ENCODE results near the gene ZC3H10.

The ZC3H10 gene

GRCh38 chr12:56098592-56098991, 19.5 kb upstream of the ZC3H10 start:
- TF ChIP-seq, protein P1, sequence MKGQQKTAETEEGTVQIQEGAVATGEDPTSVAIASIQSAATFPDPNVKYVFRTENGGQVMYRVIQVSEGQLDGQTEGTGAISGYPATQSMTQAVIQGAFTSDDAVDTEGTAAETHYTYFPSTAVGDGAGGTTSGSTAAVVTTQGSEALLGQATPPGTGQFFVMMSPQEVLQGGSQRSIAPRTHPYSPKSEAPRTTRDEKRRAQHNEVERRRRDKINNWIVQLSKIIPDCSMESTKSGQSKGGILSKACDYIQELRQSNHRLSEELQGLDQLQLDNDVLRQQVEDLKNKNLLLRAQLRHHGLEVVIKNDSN (IDR thresholded peaks at IDR 0.05), result no peak
- TF ChIP-seq CREB1 (IDR thresholded peaks at IDR 0.05; ENCODE audit: low read depth) (no peak), FOXM1 (IDR thresholded peaks at IDR 0.05; ENCODE audit: borderline replicate concordance, low read depth) (no peak), TAF1 (IDR thresholded peaks at IDR 0.05; ENCODE audit: low read depth) (no peak), MAX (IDR thresholded peaks at IDR 0.05) (no peak), EGR1 (IDR thresholded peaks at IDR 0.05) (no peak), RAD21 (IDR thresholded peaks at IDR 0.05; ENCODE audit: low read depth) (no peak), YY1 (IDR thresholded peaks at IDR 0.05; ENCODE audit: low read depth) (no peak), ZBTB7A (IDR thresholded peaks at IDR 0.05; ENCODE audit: low read depth) (no peak), TEAD4 (IDR thresholded peaks at IDR 0.05) (no peak), EP300 (IDR thresholded peaks at IDR 0.05; ENCODE audit: borderline replicate concordance) (no peak), CEBPB (IDR thresholded peaks at IDR 0.05) (no peak), TCF12 (IDR thresholded peaks at IDR 0.05; ENCODE audit: low read depth) (no peak), NFIC (IDR thresholded peaks at IDR 0.05) (no peak)
- TF ChIP-seq, protein P2, sequence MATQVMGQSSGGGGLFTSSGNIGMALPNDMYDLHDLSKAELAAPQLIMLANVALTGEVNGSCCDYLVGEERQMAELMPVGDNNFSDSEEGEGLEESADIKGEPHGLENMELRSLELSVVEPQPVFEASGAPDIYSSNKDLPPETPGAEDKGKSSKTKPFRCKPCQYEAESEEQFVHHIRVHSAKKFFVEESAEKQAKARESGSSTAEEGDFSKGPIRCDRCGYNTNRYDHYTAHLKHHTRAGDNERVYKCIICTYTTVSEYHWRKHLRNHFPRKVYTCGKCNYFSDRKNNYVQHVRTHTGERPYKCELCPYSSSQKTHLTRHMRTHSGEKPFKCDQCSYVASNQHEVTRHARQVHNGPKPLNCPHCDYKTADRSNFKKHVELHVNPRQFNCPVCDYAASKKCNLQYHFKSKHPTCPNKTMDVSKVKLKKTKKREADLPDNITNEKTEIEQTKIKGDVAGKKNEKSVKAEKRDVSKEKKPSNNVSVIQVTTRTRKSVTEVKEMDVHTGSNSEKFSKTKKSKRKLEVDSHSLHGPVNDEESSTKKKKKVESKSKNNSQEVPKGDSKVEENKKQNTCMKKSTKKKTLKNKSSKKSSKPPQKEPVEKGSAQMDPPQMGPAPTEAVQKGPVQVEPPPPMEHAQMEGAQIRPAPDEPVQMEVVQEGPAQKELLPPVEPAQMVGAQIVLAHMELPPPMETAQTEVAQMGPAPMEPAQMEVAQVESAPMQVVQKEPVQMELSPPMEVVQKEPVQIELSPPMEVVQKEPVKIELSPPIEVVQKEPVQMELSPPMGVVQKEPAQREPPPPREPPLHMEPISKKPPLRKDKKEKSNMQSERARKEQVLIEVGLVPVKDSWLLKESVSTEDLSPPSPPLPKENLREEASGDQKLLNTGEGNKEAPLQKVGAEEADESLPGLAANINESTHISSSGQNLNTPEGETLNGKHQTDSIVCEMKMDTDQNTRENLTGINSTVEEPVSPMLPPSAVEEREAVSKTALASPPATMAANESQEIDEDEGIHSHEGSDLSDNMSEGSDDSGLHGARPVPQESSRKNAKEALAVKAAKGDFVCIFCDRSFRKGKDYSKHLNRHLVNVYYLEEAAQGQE (IDR thresholded peaks at IDR 0.05; ENCODE audit: low read depth), result no peak

DNA sequence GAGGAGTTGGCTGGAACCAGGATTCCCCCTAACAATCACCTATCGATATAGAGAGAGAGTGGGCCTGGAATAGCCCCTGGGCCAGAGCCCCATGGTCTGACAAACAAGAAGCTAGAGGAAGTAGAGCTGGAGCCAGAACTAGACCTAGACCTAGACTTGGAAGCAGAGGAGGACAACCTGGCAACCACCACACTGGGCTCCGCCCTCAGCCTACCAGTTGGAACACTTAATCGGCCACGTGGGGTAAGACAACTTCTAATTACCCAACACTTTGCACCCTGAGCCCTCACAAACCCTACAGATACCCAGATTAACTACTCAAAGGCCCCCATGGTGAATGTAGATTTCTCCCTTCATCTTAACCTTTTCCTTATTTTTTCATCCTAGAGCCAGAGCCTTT, 18.3 kb upstream of the ZC3H10 start:
- no peak for TF ChIP-seq ZBTB7A (IDR thresholded peaks at IDR 0.05; ENCODE audit: low read depth)
- no peak for TF ChIP-seq FOXM1 (IDR thresholded peaks at IDR 0.05; ENCODE audit: borderline replicate concordance, low read depth)
- no peak for TF ChIP-seq MAX (IDR thresholded peaks at IDR 0.05)
- no peak for TF ChIP-seq TCF12 (IDR thresholded peaks at IDR 0.05; ENCODE audit: low read depth)
- TF ChIP-seq EP300 (IDR thresholded peaks at IDR 0.05; ENCODE audit: borderline replicate concordance), result no peak
- TF ChIP-seq, protein P1 (IDR thresholded peaks at IDR 0.05), result no peak
- no peak for TF ChIP-seq RAD21 (IDR thresholded peaks at IDR 0.05; ENCODE audit: low read depth)
- no peak for TF ChIP-seq NFIC (IDR thresholded peaks at IDR 0.05)
- no peak for TF ChIP-seq YY1 (IDR thresholded peaks at IDR 0.05; ENCODE audit: low read depth)
- TF ChIP-seq TAF1 (IDR thresholded peaks at IDR 0.05; ENCODE audit: low read depth), result no peak
- TF ChIP-seq, protein P2 (IDR thresholded peaks at IDR 0.05; ENCODE audit: low read depth), result no peak
- TF ChIP-seq CEBPB (IDR thresholded peaks at IDR 0.05), result no peak
- TF ChIP-seq CREB1 (IDR thresholded peaks at IDR 0.05; ENCODE audit: low read depth), result no peak
- TF ChIP-seq EGR1 (IDR thresholded peaks at IDR 0.05), result no peak

- TF ChIP-seq TCF12 (IDR thresholded peaks at IDR 0.05; ENCODE audit: low read depth), result no peak
Observed at GRCh38 chr12:56101045-56101444, 17.0 kb upstream of the ZC3H10 start.

DNA sequence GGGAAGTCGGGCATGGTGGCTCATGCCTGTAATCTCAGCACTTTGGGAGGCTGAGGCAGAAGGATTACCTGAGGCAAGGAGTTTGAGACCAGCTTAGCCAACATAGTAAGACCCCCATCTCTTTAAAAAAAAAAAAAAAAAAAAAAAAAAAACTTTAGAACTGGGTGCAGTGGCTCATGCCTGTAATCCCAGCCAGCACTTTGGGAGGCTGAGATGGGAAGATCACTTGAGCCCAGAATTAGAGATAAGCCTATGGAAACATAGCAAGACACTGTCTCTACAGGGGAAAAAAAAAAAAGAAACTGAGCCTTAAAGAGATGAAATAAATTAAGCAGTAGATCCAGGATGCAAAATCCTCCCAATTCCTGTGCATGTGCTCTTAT, 15.4 kb upstream of the ZC3H10 start:
- no peak for TF ChIP-seq ZBTB7A (IDR thresholded peaks at IDR 0.05; ENCODE audit: low read depth)
- TF ChIP-seq NFIC (IDR thresholded peaks at IDR 0.05), result no peak
- TF ChIP-seq CEBPB (IDR thresholded peaks at IDR 0.05), result no peak
- TF ChIP-seq RAD21 (IDR thresholded peaks at IDR 0.05; ENCODE audit: low read depth), result no peak
- no peak for TF ChIP-seq TAF1 (IDR thresholded peaks at IDR 0.05; ENCODE audit: low read depth)
- no peak for TF ChIP-seq FOXM1 (IDR thresholded peaks at IDR 0.05; ENCODE audit: borderline replicate concordance, low read depth)
- no peak for TF ChIP-seq CREB1 (IDR thresholded peaks at IDR 0.05; ENCODE audit: low read depth)
- TF ChIP-seq MAX (IDR thresholded peaks at IDR 0.05), result no peak
- TF ChIP-seq EGR1 (IDR thresholded peaks at IDR 0.05), result no peak
- no peak for TF ChIP-seq EP300 (IDR thresholded peaks at IDR 0.05; ENCODE audit: borderline replicate concordance)
- TF ChIP-seq TEAD4 (IDR thresholded peaks at IDR 0.05), result no peak
- TF ChIP-seq, protein P1 (IDR thresholded peaks at IDR 0.05), result no peak
- TF ChIP-seq, protein P2 (IDR thresholded peaks at IDR 0.05; ENCODE audit: low read depth), result no peak
- no peak for TF ChIP-seq YY1 (IDR thresholded peaks at IDR 0.05; ENCODE audit: low read depth)
- no peak for TF ChIP-seq TCF12 (IDR thresholded peaks at IDR 0.05; ENCODE audit: low read depth)
